ENCODE results near the gene GGN.

DNA sequence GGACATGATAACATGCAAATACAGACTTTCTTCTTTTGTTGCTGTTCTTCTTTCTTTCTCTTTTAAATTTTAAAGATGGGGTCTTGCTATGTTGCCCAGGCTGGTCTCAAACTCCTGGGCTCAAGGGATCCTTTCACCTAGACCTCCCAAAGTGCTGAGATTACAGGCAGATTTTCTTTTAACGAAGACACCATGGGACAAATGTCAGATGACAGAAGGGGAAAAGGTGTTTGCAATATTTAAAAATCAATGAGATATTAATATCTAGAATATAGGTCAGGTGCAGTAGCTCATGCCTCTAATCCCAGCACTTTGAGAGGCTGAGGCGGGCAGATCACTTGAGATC, 42.0 kb upstream of the GGN start:
- TF ChIP-seq FOXM1 (IDR thresholded peaks at IDR 0.05; ENCODE audit: borderline replicate concordance) (no peak), FOXK2 (IDR thresholded peaks at IDR 0.05) (no peak), ZNF384 (IDR thresholded peaks at IDR 0.05) (no peak), BHLHE40 (IDR thresholded peaks at IDR 0.05; ENCODE audit: borderline replicate concordance) (no peak), SP1 (IDR thresholded peaks at IDR 0.05) (no peak), ARNT (IDR thresholded peaks at IDR 0.05) (no peak), TARDBP (IDR thresholded peaks at IDR 0.05) (no peak), ELF4 (IDR thresholded peaks at IDR 0.05) (no peak), SUZ12 (IDR thresholded peaks at IDR 0.05) (no peak)
